Endothelial cell of umbilical vein (primary cell): ENCODE measurements around the gene AOX1.
"Not testable (repeated sequence)": the region's sequence is repeated elsewhere in the genome, so short reads cannot be mapped to it uniquely, and the experiment has no call there.

Experiments
- EZH2 ChIP-seq: IDR thresholded peaks from 2 replicates; pipeline ENCODE4 v1.6.1; 2012; ENCODE audit warnings: borderline replicate concordance, low read depth, mild to moderate bottlenecking, moderate library complexity, low read length, inconsistent platforms; ENCODE audit not compliant: severe bottlenecking
- FOS ChIP-seq: IDR thresholded peaks from 2 replicates; pipeline ENCODE4 v1.6.1; 2011; ENCODE audit warnings: mild to moderate bottlenecking, low read length, moderate library complexity, borderline replicate concordance; ENCODE audit not compliant: insufficient read depth
- GATA2 ChIP-seq: IDR thresholded peaks from 2 replicates; pipeline ENCODE4 v1.7.0; 2011; ENCODE audit warnings: low read depth, mild to moderate bottlenecking, moderate library complexity, mixed read lengths, low read length; ENCODE audit not compliant: insufficient read length, insufficient read depth
- JUN ChIP-seq: IDR thresholded peaks from 2 replicates; pipeline ENCODE4 v1.6.1; 2011; ENCODE audit warnings: borderline replicate concordance, low read depth; ENCODE audit not compliant: insufficient read length, insufficient read depth
- MYC ChIP-seq: IDR thresholded peaks from one replicate; pipeline ENCODE4 v1.6.1; 2011; ENCODE audit warnings: mild to moderate bottlenecking, low read depth, low read length
- POLR2A ChIP-seq: IDR thresholded peaks from 2 replicates; pipeline ENCODE4 v1.6.1; 2012; ENCODE audit warnings: low read depth, mild to moderate bottlenecking, control low read depth, low read length
- POLR2AphosphoS5 ChIP-seq: IDR thresholded peaks from 2 replicates; pipeline ENCODE4 v1.6.1; 2012; ENCODE audit warnings: low read depth, mild to moderate bottlenecking, control low read depth, low read length, moderate library complexity; ENCODE audit not compliant: insufficient read depth
- TF ChIP-seq, protein P1 (sequence below), 2 donors: IDR thresholded peaks; 1 replicate in 1 of 2; 2 replicates in 1 of 2; pipeline ENCODE4 v1.5.1; 2011; ENCODE audit warnings: low read length in 2 of 2, mild to moderate bottlenecking in 2 of 2, moderate library complexity in 2 of 2, control low read depth in 1 of 2, inconsistent platforms in 1 of 2, low read depth in 1 of 2; ENCODE audit not compliant: insufficient read depth in 1 of 2; ENCODE audit errors: extremely low read depth in 1 of 2
- TF ChIP-seq, protein P2 (sequence below): IDR thresholded peaks from 2 replicates; pipeline ENCODE4 v1.6.1; 2011; ENCODE audit not compliant: insufficient read depth, insufficient read length

DNA sequence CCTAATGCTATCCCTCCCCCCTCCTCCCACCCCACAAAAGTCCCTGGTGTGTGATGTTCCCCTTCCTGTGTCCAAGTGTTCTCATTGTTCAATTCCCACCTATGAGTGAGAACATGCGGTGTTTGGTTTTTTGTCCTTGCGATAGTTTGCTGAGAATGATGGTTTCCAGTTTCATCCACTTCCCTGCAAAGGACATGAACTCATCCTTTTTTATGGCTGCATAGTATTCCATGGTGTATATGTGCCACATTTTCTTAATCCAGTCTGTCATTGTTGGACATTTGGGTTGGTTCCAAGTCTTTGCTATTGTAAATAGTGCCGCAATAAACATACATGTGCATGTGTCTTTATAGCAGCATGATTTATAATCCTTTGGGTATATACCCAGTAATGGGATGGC is 129.2 kb downstream of the AOX1 start:
- TF ChIP-seq, protein P1, sequence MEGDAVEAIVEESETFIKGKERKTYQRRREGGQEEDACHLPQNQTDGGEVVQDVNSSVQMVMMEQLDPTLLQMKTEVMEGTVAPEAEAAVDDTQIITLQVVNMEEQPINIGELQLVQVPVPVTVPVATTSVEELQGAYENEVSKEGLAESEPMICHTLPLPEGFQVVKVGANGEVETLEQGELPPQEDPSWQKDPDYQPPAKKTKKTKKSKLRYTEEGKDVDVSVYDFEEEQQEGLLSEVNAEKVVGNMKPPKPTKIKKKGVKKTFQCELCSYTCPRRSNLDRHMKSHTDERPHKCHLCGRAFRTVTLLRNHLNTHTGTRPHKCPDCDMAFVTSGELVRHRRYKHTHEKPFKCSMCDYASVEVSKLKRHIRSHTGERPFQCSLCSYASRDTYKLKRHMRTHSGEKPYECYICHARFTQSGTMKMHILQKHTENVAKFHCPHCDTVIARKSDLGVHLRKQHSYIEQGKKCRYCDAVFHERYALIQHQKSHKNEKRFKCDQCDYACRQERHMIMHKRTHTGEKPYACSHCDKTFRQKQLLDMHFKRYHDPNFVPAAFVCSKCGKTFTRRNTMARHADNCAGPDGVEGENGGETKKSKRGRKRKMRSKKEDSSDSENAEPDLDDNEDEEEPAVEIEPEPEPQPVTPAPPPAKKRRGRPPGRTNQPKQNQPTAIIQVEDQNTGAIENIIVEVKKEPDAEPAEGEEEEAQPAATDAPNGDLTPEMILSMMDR (IDR thresholded peaks at IDR 0.05; ENCODE audit: extremely low read depth in 1 of 2, insufficient read depth in 1 of 2, low read depth in 1 of 2, low read length in 2 of 2) = not testable (repeated sequence)
- TF ChIP-seq, protein P2, sequence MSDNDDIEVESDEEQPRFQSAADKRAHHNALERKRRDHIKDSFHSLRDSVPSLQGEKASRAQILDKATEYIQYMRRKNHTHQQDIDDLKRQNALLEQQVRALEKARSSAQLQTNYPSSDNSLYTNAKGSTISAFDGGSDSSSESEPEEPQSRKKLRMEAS = not testable (repeated sequence)
- not testable (repeated sequence) for TF ChIP-seq POLR2A, FOS, POLR2AphosphoS5, EZH2, JUN, MYC, GATA2
